ENCODE data around the gene MMP24. TPM values are rescaled to one million over a fixed set of nuclear protein-coding genes. Genes with fewer than 3 reads are reported as not detected.

Gene MMP24
- total RNA-seq, 1 experiment from 2014 or later, result 0.91 TPM

GRCh38 chr20:35297740-35298139 is 71.2 kb downstream of the MMP24 start:
- ChIA-PET CTCF (interaction anchor here (0.7 to 1.0 kb wide), 3 partner anchors 135 to 202 kb away, joined by 3 to 7 read pairs (median 6); no protein-coding TSS in a partner anchor), POLR2A (ENCODE audit: unreplicated experiment) (no interaction called here)
- no peak overlapping the region for H2AFZ ChIP-seq (ENCODE audit: low read length)
- DNase-seq (no peak), ATAC-seq (no peak)
- no peaks in the 10 kb centered on the region for H3K36me3 ChIP-seq (ENCODE audit: low read depth, low read length)
- peaks cover 25% of the 10 kb centered on the region for H3K4me1 ChIP-seq (ENCODE audit: insufficient read depth, low read length)
- no peak overlapping the region for H3K4me2 ChIP-seq (ENCODE audit: low read length)
- H4K20me1 ChIP-seq (ENCODE audit: low read length), result no peaks in the 10 kb centered on the region
- no peaks in the 10 kb centered on the region for H3K9me3 ChIP-seq (ENCODE audit: low read length)
- H3K4me3 ChIP-seq (ENCODE audit: low read length), result no peak overlapping the region
- intact Hi-C loops (cut with micrococcal nuclease), result no loop called here
- H3K9ac ChIP-seq (ENCODE audit: low read length), result no peak overlapping the region
- H3F3A ChIP-seq (ENCODE audit: low read length, unreplicated experiment), result no peaks in the 10 kb centered on the region
- no peaks in the 10 kb centered on the region for H3K79me2 ChIP-seq (ENCODE audit: low read length)
- H3K27ac ChIP-seq (ENCODE audit: low read length), result no peak overlapping the region
- no peaks in the 10 kb centered on the region for H3K9me2 ChIP-seq (replicated peaks; ENCODE audit: low read length)
- H3K27me3 ChIP-seq (ENCODE audit: low read length), result no peaks in the 10 kb centered on the region
- no TSS peak for BruUV-seq (replicated peaks)
- TF ChIP-seq EZH2 (IDR thresholded peaks at IDR 0.05; ENCODE audit: low read length, unreplicated experiment) (no peak), CTCF (conservative IDR thresholded peaks at IDR 0.05; ENCODE audit: low read depth, low read length) (no peak), EZH2phosphoT487 (IDR thresholded peaks at IDR 0.05; ENCODE audit: borderline replicate concordance, low read length) (no peak)

GRCh38 chr20:35298264-35298663 is 71.8 kb downstream of the MMP24 start:
- Histone ChIP-seq H3K9ac (ENCODE audit: low read length) (no peak overlapping the region), H3K27ac (ENCODE audit: low read length) (no peak overlapping the region), H3F3A (ENCODE audit: low read length, unreplicated experiment) (no peaks in the 10 kb centered on the region), H4K20me1 (ENCODE audit: low read length) (no peaks in the 10 kb centered on the region), H3K79me2 (ENCODE audit: low read length) (no peaks in the 10 kb centered on the region), H3K4me2 (ENCODE audit: low read length) (no peak overlapping the region), H3K4me3 (ENCODE audit: low read length) (no peak overlapping the region), H3K9me2 (replicated peaks; ENCODE audit: low read length) (no peaks in the 10 kb centered on the region), H3K9me3 (ENCODE audit: low read length) (no peaks in the 10 kb centered on the region), H2AFZ (ENCODE audit: low read length) (no peak overlapping the region), H3K4me1 (ENCODE audit: insufficient read depth, low read length) (peaks cover 30% of the 10 kb centered on the region), H3K27me3 (ENCODE audit: low read length) (no peaks in the 10 kb centered on the region), H3K36me3 (ENCODE audit: low read depth, low read length) (no peaks in the 10 kb centered on the region)
- CTCF ChIA-PET, result interaction anchor here (0.8 kb wide), 1 partner anchor 153 kb away, joined by 3 read pairs; no protein-coding TSS in a partner anchor
- BruUV-seq (replicated peaks), result no TSS peak
- intact Hi-C loops (cut with micrococcal nuclease), result no loop called here
- POLR2A ChIA-PET (ENCODE audit: unreplicated experiment), result no interaction called here
- DNase-seq (no peak), ATAC-seq (no peak)
- no peak for TF ChIP-seq EZH2phosphoT487 (IDR thresholded peaks at IDR 0.05; ENCODE audit: borderline replicate concordance, low read length)
- no peak for TF ChIP-seq EZH2 (IDR thresholded peaks at IDR 0.05; ENCODE audit: low read length, unreplicated experiment)
- TF ChIP-seq CTCF (conservative IDR thresholded peaks at IDR 0.05; ENCODE audit: low read depth, low read length), result no peak

- Histone ChIP-seq H3K9me2 (replicated peaks; ENCODE audit: low read length) (no peaks in the 10 kb centered on the region), H3K9me3 (ENCODE audit: low read length) (no peaks in the 10 kb centered on the region), H2AFZ (ENCODE audit: low read length) (no peak overlapping the region), H3K4me2 (ENCODE audit: low read length) (no peak overlapping the region), H3K27me3 (ENCODE audit: low read length) (no peaks in the 10 kb centered on the region), H3K36me3 (ENCODE audit: low read depth, low read length) (no peaks in the 10 kb centered on the region), H3K4me3 (ENCODE audit: low read length) (no peak overlapping the region), H4K20me1 (ENCODE audit: low read length) (no peaks in the 10 kb centered on the region), H3K27ac (ENCODE audit: low read length) (no peak overlapping the region), H3K9ac (ENCODE audit: low read length) (no peak overlapping the region), H3K4me1 (ENCODE audit: insufficient read depth, low read length) (peaks cover 45% of the 10 kb centered on the region), H3F3A (ENCODE audit: low read length, unreplicated experiment) (no peaks in the 10 kb centered on the region), H3K79me2 (ENCODE audit: low read length) (0 out of 2 replicates have a peak, but pooled peaks cover 5% of the 10 kb centered on the region)
- no peak for DNase-seq
- no peak for TF ChIP-seq EZH2 (IDR thresholded peaks at IDR 0.05; ENCODE audit: low read length, unreplicated experiment)
- no peak for TF ChIP-seq EZH2phosphoT487 (IDR thresholded peaks at IDR 0.05; ENCODE audit: borderline replicate concordance, low read length)
- no peak for TF ChIP-seq CTCF (conservative IDR thresholded peaks at IDR 0.05; ENCODE audit: low read depth, low read length)
- ChIA-PET CTCF (no interaction called here), POLR2A (ENCODE audit: unreplicated experiment) (no interaction called here)
- intact Hi-C loops (cut with micrococcal nuclease), result no loop called here
- ATAC-seq, result no peak
- BruUV-seq (replicated peaks), result no TSS peak
Measured at GRCh38 chr20:35299780-35300179, 73.3 kb downstream of the MMP24 start.

Measured in PC-3 (cell line).